Stimulated activated CD8-positive, alpha-beta memory T cell treated with anti-CD3 and anti-CD28 coated beads, Interleukin-2, amount 100 ng/mL, for 48 hours (primary cell): ENCODE data around the gene EFCAB10.
A peak's percentile ranks its signal among the peaks of the same experiment; 100 is the strongest.
"Not testable (repeated sequence)": the region's sequence is repeated elsewhere in the genome, so short reads cannot be mapped to it uniquely, and the experiment has no call there.

Source experiments
- DNase-seq, 2 donors: peaks; one replicate each; pipeline ENCODE4 v3.0.0-alpha.2; 2020; ENCODE audit warnings: low read depth in 2 of 2

EFCAB10 gene

DNA sequence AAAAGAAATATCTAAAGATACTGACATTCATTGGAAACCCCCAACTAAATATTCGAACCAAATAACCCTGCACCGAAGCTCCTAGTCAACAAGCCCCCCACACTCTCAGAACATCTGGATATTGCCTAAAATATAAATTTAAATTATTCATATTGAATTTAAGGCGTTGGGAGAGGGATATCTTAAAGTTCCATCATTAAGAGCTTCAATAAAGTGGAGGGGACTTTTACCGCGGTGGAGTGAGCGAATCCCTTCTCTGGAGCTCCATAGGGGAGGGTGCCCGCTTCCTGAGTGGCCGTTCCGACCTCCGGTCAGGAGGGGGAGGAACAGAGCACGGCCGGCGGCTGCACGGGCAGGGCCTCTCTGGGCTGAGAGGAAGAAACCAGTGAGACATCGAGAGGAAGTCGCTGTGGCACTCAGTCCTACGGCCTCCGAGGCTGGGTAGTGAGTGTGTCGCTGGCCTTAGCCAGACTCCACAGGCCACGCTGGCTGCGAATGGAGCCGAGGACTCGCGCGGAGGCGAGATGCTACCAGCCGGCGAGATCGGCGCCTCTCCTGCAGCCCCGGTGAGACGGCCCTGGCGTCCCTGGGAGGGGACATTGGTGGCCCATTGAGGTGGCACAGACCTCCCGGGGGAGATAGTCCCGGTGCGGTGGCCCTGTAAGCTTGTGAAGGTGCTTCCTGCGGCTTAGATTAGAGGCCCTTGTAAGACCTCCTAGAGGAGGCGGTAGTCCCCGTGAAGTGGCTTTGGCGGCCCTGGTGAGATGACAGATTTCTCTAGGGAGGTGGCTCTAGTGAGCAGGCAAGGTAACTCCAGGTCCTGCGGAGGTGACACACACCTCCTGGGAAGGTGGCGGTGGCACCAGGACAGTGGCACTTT is 49.3 kb downstream of the EFCAB10 start, which contains the start of gene RINT1:
RINT1 (plus strand) TSS at position 410 of the 880 bp plus-strand sequence; CDS start at position 525, 115 bp downstream.
- DNase-seq: peak; percentile 82 to 85

DNA sequence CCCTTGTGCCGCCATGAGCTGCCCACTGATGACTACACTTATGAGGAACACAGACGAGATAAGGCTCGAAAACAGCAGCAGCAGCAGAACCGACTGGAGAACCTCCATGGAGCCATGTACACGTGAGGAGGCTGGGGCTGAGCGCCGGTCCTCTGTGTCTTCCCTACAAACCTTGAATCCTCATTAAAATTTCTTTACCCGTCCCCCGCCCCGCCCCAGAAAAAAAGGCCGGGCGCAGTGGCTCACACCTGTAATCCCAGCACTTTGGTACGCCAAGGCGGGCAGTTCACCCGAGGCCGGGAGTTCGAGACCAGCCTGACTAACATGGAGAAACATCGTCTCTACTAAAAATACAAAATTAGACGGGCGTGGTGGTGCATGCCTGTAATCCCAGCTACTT is 50.7 kb downstream of the EFCAB10 start:
- no peak for DNase-seq

DNA sequence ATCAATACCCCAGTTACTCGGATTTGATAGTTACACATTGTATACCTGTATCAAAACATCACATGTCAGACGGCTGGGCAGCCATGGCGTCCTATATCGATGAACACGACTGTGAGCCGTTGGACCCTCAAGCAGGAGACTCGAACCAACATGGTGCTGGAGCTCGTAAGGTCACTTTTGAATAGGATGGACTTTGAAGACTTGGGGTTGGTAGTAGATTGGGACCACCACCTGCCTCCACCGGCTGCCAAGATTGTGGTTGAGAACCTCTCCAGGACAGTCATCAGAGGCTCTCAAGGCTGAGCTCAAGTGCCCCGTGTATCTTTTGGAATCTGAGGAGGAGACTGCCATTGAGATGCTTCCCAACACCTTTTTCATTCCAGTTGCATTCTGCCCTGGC is 51.2 kb downstream of the EFCAB10 start:
- no peak for DNase-seq

- not testable (repeated sequence) for DNase-seq
Measured at GRCh38 chr7:105527737-105528136, 53.6 kb downstream of the EFCAB10 start.

GRCh38 chr7:105524840-105525239 is 56.5 kb downstream of the EFCAB10 start:
- no peak for DNase-seq

GRCh38 chr7:105524423-105524822 is 56.9 kb downstream of the EFCAB10 start:
- not testable (repeated sequence) for DNase-seq

DNA sequence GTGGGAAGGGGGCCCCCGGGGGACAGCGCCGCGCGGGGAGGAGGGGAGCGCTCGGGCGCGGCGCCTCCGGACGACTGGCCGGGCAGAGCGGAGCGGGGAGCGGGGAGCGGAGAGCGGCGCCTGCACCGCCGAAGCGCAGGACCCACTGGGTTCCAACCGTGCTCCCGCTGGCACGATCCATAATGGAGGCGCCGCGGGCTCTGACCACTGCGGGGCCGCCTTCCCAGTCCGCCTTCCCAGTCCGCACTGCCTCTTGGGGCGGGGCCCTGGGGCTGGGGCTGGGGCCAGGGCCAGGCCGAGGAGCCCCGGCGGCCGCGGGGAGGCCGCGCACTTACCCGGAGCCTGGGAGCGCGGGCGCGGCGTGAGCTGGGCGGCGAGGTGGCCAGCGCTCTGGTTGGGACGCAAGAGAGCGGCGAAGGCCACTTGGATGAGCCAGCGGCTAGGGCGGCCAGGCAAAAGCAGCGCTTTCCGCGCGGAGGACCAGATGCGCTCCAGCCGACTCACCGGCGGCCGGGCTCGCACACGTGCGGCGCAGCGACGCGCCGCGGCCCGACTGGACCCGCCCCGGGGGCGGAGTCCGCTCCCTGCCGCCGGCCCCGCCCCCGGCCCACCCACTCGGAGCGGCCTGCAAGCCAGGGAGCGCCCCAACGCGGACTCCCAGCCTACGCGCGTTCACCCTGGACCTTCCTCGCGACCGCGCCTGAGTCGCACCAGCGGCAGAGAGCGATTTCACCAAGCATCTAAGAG is 59.4 kb downstream of the EFCAB10 start, which contains the start of gene PUS7:
PUS7 (minus strand) TSS at position 555 of the 747 bp plus-strand sequence. CDS start 13,759 bp downstream, outside the sequence.
- DNase-seq: peak; percentile 78 to 84

DNA sequence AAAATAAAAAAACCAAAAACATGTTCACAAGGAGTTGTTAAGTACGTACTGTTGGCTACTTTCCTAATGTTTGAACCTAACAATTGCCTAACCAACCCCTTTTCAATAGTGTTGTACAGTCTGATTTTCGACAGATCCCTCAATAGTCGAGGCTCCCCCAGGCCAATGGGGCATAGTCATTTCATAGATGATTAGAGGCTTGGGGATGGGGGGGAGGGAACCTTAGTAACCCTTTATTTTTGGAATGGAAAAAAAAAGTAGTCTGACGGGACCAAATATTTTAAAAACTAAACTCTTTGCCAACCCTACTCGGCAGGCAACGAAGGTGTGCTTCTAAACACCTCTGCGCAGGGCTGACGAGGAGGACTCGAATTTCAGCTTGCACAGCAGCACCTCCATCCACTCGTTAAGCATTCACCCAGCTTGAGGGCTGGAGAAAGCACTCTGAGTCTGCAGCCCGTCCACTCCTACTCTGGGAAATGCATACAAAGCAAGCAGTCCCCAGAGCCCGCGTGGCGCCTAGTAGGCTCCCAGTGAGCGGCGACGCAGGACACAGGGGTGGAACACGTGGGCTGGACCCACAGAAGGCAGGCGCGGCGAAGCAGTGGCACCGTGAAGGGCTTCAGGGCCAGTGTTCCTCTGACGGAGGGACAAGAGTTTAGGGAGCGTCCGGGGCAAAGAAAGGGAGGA is 60.1 kb downstream of the EFCAB10 start:
- DNase-seq: peak; percentile 34 to 38

- not testable (repeated sequence) for DNase-seq
Measured at GRCh38 chr7:105520620-105521019, 60.7 kb downstream of the EFCAB10 start.

DNA sequence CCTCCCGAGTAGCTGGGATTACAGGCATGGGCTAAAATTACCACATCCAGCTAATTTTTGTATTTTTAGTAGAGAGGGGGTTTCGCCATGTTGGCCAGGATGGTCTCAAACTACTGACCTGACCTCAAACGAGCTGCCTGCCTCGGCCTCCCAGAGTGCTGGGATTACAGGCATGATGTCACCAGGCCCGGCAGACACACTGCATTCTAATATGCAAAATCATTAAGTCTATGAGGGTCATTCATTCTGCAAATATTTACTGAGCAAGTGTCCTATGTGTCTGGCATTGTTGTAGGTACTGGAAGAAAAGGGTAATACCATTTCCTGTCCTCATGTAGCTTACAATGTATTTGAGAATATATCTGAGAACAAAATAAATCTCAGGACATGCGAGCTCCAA is 61.9 kb downstream of the EFCAB10 start:
- no peak for DNase-seq

GRCh38 chr7:105515610-105516009 is 65.7 kb downstream of the EFCAB10 start:
- not testable (repeated sequence) for DNase-seq
